NK-92 (cell line): ENCODE results near the gene PTPRN2.
"Not testable (repeated sequence)": the region's sequence is repeated elsewhere in the genome, so short reads cannot be mapped to it uniquely, and the experiment has no call there.

Experiments used
- DNase-seq: peaks from one replicate; lab custom pipeline; 2025; ENCODE audit not compliant: unreplicated experiment; lab: John Stamatoyannopoulos, UW

The PTPRN2 gene

DNA sequence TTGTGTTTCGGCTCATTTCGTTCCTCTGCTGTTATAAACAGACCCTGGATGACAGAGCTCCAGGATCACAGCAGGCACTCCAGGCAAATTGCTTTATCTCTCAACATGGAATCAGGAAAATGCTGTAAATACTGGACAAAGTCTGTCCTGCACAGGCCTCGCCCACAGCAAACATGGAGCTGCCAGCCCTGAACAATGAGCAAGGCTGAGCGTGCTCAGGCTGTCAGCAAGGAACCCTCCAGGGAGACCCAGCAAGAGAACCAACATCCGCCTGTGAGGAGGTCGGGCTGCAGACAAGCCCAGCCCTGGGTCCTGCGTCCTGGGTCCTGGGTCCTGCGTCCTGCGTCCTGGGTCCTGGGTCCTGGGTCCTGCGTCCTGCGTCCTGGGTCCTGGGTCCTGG lies 180.8 kb downstream of the PTPRN2 start:
- no peak for DNase-seq

- no peak for DNase-seq
These were observed 181.3 kb downstream of the PTPRN2 start for GRCh38 chr7:158406364-158406763.

GRCh38 chr7:158405771-158406170 lies 181.9 kb downstream of the PTPRN2 start:
- DNase-seq: not testable (repeated sequence)

GRCh38 chr7:158405324-158405723 lies 182.3 kb downstream of the PTPRN2 start:
- DNase-seq: no peak

GRCh38 chr7:158404031-158404761 lies 183.4 kb downstream of the PTPRN2 start:
- DNase-seq: no peak

DNA sequence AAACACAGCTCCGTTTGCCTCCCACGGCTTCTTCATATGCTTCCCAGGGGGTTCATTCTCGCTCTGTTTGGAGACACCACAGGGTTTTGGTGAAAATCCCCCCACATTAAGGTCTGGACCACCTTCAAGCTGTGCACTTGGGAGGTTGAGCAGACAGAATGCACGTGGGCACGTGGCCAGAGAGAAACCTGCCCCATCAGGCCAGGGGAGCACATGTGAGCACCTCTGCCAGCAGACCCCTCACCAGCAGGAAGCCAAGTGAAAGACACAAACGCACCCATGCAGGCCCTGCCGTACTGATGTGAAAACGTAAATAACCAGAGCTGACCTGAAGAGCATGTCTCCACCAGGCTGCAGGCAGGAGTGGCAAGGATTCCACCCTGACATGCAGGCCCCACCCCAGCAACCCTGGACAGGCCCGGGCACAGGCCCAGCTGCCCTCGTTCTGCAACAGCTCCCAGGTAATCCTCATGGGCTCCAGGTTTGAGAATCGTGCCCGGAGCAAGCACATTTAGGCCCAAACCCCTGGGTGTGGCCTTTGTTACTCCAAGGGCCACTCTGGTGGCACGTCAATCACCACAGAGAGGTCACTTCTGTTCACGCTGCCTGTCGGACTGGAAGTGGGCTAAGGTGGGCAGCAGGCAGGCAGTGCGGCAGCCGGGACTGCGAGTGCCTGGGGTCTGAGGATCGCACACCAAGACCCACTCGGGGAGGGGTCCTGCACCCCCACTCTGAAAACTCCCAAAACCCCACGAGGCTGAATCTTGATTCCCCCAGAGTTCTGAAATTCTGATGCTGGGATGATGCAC lies 184.4 kb downstream of the PTPRN2 start:
- no peak for DNase-seq

GRCh38 chr7:158402471-158402870 lies 185.2 kb downstream of the PTPRN2 start:
- DNase-seq: no peak

GRCh38 chr7:158401826-158402225 lies 185.8 kb downstream of the PTPRN2 start:
- no peak for DNase-seq

GRCh38 chr7:158401295-158401694 lies 186.3 kb downstream of the PTPRN2 start:
- DNase-seq: no peak

DNA sequence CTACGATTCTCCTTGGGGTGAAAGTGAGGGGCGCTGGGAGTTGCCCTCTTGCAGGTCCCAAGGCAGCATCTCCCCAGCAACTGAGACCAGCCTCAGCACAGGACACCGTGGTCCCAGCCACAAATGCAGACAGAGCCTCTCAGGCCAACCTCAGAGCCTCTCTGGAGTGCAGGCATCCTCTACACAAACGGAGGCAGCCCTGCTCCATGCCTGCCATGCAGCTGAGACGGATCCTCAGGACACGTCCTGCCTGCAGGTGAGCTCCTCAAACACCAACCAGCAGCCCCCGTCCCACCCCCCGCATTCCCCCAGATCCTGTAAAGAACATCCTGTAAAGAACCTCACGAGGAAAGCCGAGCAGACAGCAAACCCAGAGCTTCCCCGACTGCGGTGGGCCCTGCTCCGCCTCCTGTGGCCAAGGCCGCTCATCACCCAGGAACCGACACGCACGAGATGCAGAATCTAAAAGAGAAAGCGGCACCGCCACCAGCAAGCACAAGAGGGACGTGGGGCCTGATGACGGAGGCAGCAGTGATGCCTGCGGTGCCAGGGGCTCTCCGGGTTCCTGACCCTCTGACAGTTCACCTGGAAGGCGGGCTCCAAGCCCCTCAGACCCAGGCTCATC lies 186.9 kb downstream of the PTPRN2 start:
- no peak for DNase-seq

- no peak for DNase-seq
These were observed 187.9 kb downstream of the PTPRN2 start for GRCh38 chr7:158399762-158400161.

- DNase-seq: no peak
These were observed 188.9 kb downstream of the PTPRN2 start for GRCh38 chr7:158398750-158399149.

DNA sequence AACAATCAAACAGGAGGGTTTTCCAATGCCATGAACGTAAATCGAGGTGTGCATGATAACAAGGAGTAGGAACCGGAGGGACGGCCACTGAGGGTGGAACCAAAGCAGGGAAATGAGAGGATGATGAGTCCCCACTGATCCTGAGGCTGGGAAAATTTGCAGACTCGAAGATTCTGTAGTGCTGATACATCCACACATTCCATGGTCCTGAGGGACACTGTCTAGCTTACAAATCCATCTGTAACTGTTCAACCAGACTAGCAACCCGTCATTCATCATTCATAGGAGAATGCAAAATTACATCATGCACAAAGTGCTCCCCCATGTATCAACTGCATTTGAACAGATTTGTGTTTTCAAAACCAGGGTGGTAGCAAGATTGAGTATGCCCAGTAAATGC lies 189.7 kb downstream of the PTPRN2 start:
- no peak for DNase-seq

DNA sequence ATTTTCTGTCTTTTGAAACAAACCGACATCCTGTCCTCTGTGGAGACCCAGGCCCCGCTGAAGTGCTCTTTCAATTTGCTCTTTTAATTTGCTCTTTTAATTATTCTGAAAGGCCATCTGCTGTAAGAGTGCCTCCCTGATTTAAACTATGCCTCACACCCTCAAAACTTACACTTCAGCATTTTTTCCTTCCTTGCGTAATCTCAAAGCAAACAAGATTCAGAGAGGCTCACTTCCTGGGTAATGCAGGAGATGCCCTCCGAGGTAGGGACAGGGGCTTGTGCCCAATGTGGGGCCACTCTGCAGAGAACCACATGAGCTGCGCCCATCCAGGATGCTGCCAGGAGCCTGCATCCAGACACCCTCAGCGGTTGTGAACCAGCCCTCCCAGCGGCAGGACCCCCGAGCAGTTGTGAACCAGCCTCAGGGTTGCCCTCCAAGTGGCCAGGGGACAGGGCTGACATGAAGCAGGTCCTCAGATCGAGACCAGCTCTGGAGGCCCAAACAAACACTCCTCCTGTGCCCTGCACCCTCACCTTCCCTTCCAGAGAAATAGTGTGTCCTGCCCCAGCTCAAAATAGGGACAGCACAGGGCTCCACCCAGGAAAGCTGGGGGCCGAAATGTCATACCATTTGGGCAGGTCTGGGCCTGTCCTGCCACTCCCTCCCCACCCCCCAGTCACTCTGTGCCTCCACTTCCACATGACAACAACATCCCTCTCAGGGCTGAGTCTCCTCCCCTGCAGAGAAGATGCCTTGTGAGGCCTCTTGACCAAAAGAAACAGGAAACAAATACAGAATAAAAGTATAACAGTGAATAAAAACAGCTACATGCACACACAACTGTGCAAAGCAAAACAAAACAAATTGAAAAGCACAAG lies 190.4 kb downstream of the PTPRN2 start:
- no peak for DNase-seq

GRCh38 chr7:158396301-158396905 lies 191.2 kb downstream of the PTPRN2 start:
- DNase-seq: no peak

GRCh38 chr7:158395780-158396278 lies 191.8 kb downstream of the PTPRN2 start:
- DNase-seq: no peak

DNA sequence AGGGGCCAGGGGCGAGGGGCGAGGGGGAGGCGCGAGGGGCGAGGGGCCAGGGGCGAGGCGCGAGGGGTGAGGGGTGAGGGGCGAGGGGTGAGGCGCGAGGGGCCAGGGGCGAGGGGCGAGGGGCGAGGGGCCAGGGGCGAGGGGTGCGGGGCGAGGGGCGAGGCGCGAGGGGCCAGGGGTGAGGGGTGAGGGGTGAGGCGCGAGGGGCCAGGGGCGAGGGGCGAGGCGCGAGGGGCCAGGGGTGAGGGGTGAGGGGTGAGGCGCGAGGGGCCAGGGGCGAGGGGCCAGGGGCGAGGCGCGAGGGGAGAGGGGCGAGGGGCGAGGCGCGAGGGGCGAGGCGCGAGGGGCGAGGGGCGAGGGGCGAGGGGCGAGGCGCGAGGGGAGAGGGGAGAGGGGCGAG lies 192.3 kb downstream of the PTPRN2 start:
- no peak for DNase-seq

DNA sequence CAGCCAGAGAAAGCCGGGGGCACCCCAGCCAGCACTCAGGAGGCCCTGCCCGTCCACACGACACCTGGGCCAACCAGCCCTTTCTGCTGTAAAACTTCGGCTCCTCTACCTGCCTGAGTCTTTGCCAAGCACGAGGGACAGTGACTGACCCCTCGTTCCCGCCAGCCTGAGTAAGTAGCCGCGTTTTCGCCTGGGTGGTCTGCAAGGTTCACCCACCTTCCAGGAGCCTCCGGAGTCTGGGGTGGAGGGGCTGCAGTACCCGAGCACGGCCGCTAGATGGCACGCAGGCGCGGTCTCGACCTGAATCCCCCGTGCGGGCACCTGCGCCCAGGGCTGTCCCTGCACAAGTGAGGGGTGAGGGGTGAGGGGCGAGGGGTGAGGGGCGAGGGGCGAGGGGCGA lies 192.7 kb downstream of the PTPRN2 start:
- DNase-seq: no peak

- no peak for DNase-seq
These were observed 193.5 kb downstream of the PTPRN2 start for GRCh38 chr7:158393926-158394625.

GRCh38 chr7:158392251-158392650 lies 195.4 kb downstream of the PTPRN2 start:
- DNase-seq: no peak
